GM23338 (cell line): ENCODE data around the gene SLC7A14. TPM values are rescaled to one million over a fixed set of nuclear protein-coding genes. Genes with fewer than 3 reads are reported as not detected.

Experiments used
- ATAC-seq: fragments of 200-7000 bp; cut with Tn5 transposase; 3 replicates; pipeline ENCODE4 v1.9.1; 2020
- DNase-seq: peaks from one replicate; pipeline ENCODE4 v3.0.0-alpha.2; 2015; ENCODE audit warnings: low spot score
- H2AFZ ChIP-seq: fragments of 200-600 bp; sonication (generic); 2 replicates; pipeline ENCODE4 v1.8.0; 2016; ENCODE audit warnings: antibody characterized with exemption, mild to moderate bottlenecking, moderate library complexity
- H3F3A ChIP-seq: fragments of 200-600 bp; sonication (generic); replicated peaks from 2 replicates; pipeline ENCODE4 v1.8.0; 2017; ENCODE audit warnings: antibody characterized with exemption, mixed run types, low read depth
- H3K27ac ChIP-seq: fragments of 200-600 bp; sonication (generic); 2 replicates; pipeline ENCODE4 v1.6.1; 2016; ENCODE audit warnings: low read depth
- H3K27me3 ChIP-seq: fragments of 200-600 bp; sonication (generic); 2 replicates; pipeline ENCODE4 v1.8.0; 2016; ENCODE audit warnings: mild to moderate bottlenecking, mixed run types, moderate library complexity; ENCODE audit not compliant: insufficient read depth
- H3K36me3 ChIP-seq: fragments of 200-600 bp; sonication (generic); 2 replicates; pipeline ENCODE4 v1.8.0; 2016; ENCODE audit warnings: mild to moderate bottlenecking; ENCODE audit not compliant: insufficient read depth
- H3K4me1 ChIP-seq: fragments of 200-600 bp; sonication (generic); 2 replicates; pipeline ENCODE4 v1.8.0; 2016; ENCODE audit warnings: mild to moderate bottlenecking, moderate library complexity; ENCODE audit not compliant: insufficient read depth
- H3K4me2 ChIP-seq: fragments of 200-600 bp; sonication (generic); 2 replicates; pipeline ENCODE4 v1.7.1; 2017; ENCODE audit warnings: mixed run types
- H3K4me3 ChIP-seq: fragments of 200-600 bp; sonication (generic); 2 replicates; pipeline ENCODE4 v1.6.1; 2016; ENCODE audit warnings: mixed run types
- H3K79me2 ChIP-seq: fragments of 200-600 bp; sonication (generic); replicated peaks from 2 replicates; pipeline ENCODE4 v1.8.0; 2017; ENCODE audit warnings: mild to moderate bottlenecking; ENCODE audit not compliant: insufficient read depth
- H3K9me2 ChIP-seq: fragments of 200-600 bp; sonication (generic); 2 replicates; pipeline ENCODE4 v1.8.0; 2017; ENCODE audit not compliant: insufficient read depth
- H4K20me1 ChIP-seq: fragments of 200-600 bp; sonication (generic); replicated peaks from 2 replicates; pipeline ENCODE4 v1.8.0; 2017; ENCODE audit warnings: mild to moderate bottlenecking; ENCODE audit not compliant: insufficient read depth
- H3K27ac Mint-ChIP-seq: 2 replicates; pipeline ENCODE4 v1.8.0; 2020; ENCODE audit warnings: inconsistent platforms, mild to moderate bottlenecking, moderate library complexity, mixed read lengths
- H3K27me3 Mint-ChIP-seq: 3 replicates; pipeline ENCODE4 v1.8.0; 2022; ENCODE audit warnings: low read depth, mild to moderate bottlenecking, moderate library complexity, mixed read lengths, inconsistent platforms; ENCODE audit not compliant: insufficient read depth, poor library complexity
- H3K36me3 Mint-ChIP-seq: 3 replicates; pipeline ENCODE4 v1.8.0; 2021; ENCODE audit warnings: low read depth, mild to moderate bottlenecking, inconsistent platforms, moderate library complexity, mixed read lengths
- H3K4me1 Mint-ChIP-seq: 3 replicates; pipeline ENCODE4 v1.8.0; 2020; ENCODE audit warnings: mild to moderate bottlenecking, inconsistent platforms, mixed read lengths
- H3K4me3 Mint-ChIP-seq: 3 replicates; pipeline ENCODE4 v1.8.0; 2021; ENCODE audit warnings: moderate library complexity, mild to moderate bottlenecking, inconsistent platforms, mixed read lengths
- H3K9me3 Mint-ChIP-seq: 3 replicates; pipeline ENCODE4 v1.8.0; 2020; ENCODE audit warnings: moderate library complexity, mild to moderate bottlenecking, inconsistent platforms, mixed read lengths
- ZNF331 ChIP-seq: fragments of 250-450 bp; sonication (Bioruptor Pico); IDR thresholded peaks from 2 replicates; pipeline ENCODE4 v1.5.0; 2020; ENCODE audit warnings: low read depth, mild to moderate bottlenecking, moderate library complexity
- polyA plus RNA-seq: library from polyadenylated mRNA; unstranded; fragments of >200 nt; fragmentation: Nextera tagmentation; extraction: Ambion mirVana; gene quantifications from 2 replicates; pipeline ENCODE4 v1.2.1, GENCODE V29; 2016
- total RNA-seq: library from RNA; depleted of rRNA; stranded (reverse); fragments of >200 nt; shearing (Covaris generic); gene quantifications from 2 replicates; pipeline ENCODE4 v1.2.3, GENCODE V29; 2014
- TF ChIP-seq, protein P1 (sequence below): fragments of 250-450 bp; sonication (Bioruptor Pico); IDR thresholded peaks from 2 replicates; pipeline ENCODE4 v1.5.0; 2020; ENCODE audit warnings: mild to moderate bottlenecking, moderate library complexity

SLC7A14 gene
- total and polyA plus RNA-seq, 2 experiments from 2014 or later = 0.49 to 0.82 TPM

- TF ChIP-seq, protein P1, sequence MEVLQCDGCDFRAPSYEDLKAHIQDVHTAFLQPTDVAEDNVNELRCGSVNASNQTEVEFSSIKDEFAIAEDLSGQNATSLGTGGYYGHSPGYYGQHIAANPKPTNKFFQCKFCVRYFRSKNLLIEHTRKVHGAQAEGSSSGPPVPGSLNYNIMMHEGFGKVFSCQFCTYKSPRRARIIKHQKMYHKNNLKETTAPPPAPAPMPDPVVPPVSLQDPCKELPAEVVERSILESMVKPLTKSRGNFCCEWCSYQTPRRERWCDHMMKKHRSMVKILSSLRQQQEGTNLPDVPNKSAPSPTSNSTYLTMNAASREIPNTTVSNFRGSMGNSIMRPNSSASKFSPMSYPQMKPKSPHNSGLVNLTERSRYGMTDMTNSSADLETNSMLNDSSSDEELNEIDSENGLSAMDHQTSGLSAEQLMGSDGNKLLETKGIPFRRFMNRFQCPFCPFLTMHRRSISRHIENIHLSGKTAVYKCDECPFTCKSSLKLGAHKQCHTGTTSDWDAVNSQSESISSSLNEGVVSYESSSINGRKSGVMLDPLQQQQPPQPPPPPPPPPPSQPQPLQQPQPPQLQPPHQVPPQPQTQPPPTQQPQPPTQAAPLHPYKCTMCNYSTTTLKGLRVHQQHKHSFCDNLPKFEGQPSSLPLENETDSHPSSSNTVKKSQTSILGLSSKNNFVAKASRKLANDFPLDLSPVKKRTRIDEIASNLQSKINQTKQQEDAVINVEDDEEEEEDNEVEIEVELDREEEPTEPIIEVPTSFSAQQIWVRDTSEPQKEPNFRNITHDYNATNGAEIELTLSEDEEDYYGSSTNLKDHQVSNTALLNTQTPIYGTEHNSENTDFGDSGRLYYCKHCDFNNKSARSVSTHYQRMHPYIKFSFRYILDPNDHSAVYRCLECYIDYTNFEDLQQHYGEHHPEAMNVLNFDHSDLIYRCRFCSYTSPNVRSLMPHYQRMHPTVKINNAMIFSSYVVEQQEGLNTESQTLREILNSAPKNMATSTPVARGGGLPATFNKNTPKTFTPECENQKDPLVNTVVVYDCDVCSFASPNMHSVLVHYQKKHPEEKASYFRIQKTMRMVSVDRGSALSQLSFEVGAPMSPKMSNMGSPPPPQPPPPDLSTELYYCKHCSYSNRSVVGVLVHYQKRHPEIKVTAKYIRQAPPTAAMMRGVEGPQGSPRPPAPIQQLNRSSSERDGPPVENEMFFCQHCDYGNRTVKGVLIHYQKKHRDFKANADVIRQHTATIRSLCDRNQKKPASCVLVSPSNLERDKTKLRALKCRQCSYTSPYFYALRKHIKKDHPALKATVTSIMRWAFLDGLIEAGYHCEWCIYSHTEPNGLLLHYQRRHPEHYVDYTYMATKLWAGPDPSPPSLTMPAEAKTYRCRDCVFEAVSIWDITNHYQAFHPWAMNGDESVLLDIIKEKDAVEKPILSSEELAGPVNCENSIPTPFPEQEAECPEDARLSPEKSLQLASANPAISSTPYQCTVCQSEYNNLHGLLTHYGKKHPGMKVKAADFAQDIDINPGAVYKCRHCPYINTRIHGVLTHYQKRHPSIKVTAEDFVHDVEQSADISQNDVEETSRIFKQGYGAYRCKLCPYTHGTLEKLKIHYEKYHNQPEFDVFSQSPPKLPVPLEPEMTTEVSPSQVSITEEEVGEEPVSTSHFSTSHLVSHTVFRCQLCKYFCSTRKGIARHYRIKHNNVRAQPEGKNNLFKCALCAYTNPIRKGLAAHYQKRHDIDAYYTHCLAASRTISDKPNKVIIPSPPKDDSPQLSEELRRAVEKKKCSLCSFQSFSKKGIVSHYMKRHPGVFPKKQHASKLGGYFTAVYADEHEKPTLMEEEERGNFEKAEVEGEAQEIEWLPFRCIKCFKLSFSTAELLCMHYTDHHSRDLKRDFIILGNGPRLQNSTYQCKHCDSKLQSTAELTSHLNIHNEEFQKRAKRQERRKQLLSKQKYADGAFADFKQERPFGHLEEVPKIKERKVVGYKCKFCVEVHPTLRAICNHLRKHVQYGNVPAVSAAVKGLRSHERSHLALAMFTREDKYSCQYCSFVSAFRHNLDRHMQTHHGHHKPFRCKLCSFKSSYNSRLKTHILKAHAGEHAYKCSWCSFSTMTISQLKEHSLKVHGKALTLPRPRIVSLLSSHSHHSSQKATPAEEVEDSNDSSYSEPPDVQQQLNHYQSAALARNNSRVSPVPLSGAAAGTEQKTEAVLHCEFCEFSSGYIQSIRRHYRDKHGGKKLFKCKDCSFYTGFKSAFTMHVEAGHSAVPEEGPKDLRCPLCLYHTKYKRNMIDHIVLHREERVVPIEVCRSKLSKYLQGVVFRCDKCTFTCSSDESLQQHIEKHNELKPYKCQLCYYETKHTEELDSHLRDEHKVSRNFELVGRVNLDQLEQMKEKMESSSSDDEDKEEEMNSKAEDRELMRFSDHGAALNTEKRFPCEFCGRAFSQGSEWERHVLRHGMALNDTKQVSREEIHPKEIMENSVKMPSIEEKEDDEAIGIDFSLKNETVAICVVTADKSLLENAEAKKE (CRISPR knock-in tag) = no peak
- no peak for TF ChIP-seq ZNF331 (CRISPR knock-in tag)
Observed at GRCh38 chr3:170428095-170428494, 157.8 kb downstream of the SLC7A14 start (continued).

DNA sequence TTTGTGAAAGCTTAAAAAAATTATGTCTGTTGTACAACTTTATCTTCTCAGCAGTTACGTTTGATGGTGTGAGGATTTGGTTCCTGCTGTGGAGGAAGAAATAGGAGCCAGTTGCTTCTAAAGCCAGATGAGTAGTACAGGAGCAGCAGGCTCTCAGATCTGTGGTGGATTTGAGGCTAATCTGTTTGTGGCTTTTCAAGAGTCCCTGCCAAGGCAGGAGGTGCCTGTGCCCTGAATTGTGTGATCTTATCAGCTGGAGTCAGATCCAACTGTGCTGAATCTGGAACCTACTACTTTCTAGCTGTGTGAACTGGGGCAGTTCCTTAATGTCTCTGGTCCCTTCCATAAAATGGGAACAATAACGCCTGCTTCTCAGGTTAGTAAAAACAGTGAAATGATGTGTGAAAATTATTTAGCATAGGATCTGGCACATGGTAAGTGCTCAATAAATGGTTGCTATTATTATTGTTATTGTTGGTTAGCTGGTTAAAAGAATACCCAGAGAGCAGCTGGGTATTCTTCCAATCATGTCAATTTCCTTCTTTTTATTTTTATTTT, 159.6 kb downstream of the SLC7A14 start:
- H3K27ac ChIP-seq = no peak overlapping the region
- H3K4me2 ChIP-seq = no peak overlapping the region
- TF ChIP-seq, protein P1 (CRISPR knock-in tag) = no peak
- no peaks in the 10 kb centered on the region for H3K36me3 ChIP-seq
- H3K9me2 ChIP-seq = no peaks in the 10 kb centered on the region
- H3F3A ChIP-seq = no peaks in the 10 kb centered on the region
- peaks cover 6% of the 10 kb centered on the region for H3K27me3 ChIP-seq
- Mint-ChIP-seq H3K27me3 (peaks cover 1% of the 10 kb centered on the region), H3K4me1 (peaks cover 21% of the 10 kb centered on the region), H3K9me3 (no peaks in the 10 kb centered on the region), H3K27ac (no peak overlapping the region), H3K36me3 (0 out of 3 replicates have a peak, but pooled peaks cover 3% of the 10 kb centered on the region), H3K4me3 (no peak overlapping the region)
- no peak overlapping the region for H3K4me3 ChIP-seq
- no peaks in the 10 kb centered on the region for H3K79me2 ChIP-seq
- H3K4me1 ChIP-seq = no peaks in the 10 kb centered on the region; the same call in 1 of the 2 replicates
- DNase-seq = no peak
- H4K20me1 ChIP-seq = no peaks in the 10 kb centered on the region
- no peak overlapping the region; the same call in 1 of the 2 replicates for H2AFZ ChIP-seq
- no peak; the same call in 1 of the 3 replicates for ATAC-seq
